K562 (cell line): ENCODE data around the gene HIPK2. TPM values are rescaled to one million over a fixed set of nuclear protein-coding genes. Genes with fewer than 3 reads are reported as not detected.
A peak's percentile ranks its signal among the peaks of the same experiment; 100 is the strongest.

Source experiments
- ATAC-seq: fragments of 200-7000 bp; cut with Tn5 transposase; 3 replicates; pipeline ENCODE4 v1.9.1; 2020; ENCODE audit warnings: moderate library complexity
- BruUV-seq: library from RNA; stranded (reverse); fragments of 400-500 nt; replicated peaks from 2 replicates; lab custom pipeline; 2021; lab: Mats Ljungman, UMichigan
- CTCF ChIA-PET: fragments of 300-600 bp; formaldehyde crosslinking; extraction: SDS; loops from one replicate; lab custom pipeline; 2021; ENCODE audit warnings: low intra/inter-chr PET ratio; lab: Yijun Ruan, JAX
- POLR2A ChIA-PET: fragments of 300-600, 350-650 bp; sonication (Branson Sonifier 250); formaldehyde crosslinking; extraction: SDS; loops from one replicate; lab custom pipeline; 2021; ENCODE audit warnings: antibody characterized with exemption, inconsistent platforms; lab: Yijun Ruan, JAX
- DNase-seq, 4 experiments: peaks; one replicate each; pipeline versions ENCODE4 v3.0.0 to v3.0.0-alpha.2; 2011 to 2018; ENCODE audit warnings: low spot score in 3 of 4, mixed read lengths in 3 of 4; ENCODE audit errors: extremely low read depth in 1 of 4
- FAIRE-seq: peaks from 2 replicates; lab custom pipeline; 2011; peaks lifted over from hg19 to GRCh38; lab: Jason Lieb, UNC
- H2AFZ ChIP-seq: 2 replicates; pipeline ENCODE4 v1.6.0; 2011; ENCODE audit warnings: low read depth, low read length, control low read depth, inconsistent platforms
- H3K27ac ChIP-seq: fragments of 200-600 bp; 3 replicates; pipeline ENCODE4 v1.8.0; 2011; ENCODE audit warnings: low read depth, mild to moderate bottlenecking, control low read depth, inconsistent platforms, low read length, moderate library complexity, mixed read lengths; ENCODE audit errors: extremely low read depth
- H3K27me3 ChIP-seq, 2 experiments: fragments of 300-600 bp in 1 of 2; 2 replicates in 1 of 2; 3 replicates in 1 of 2; pipeline versions ENCODE4 v1.6.0 to v1.8.0; 2011; ENCODE audit warnings: inconsistent platforms in 2 of 2, low read length in 2 of 2, mild to moderate bottlenecking in 1 of 2, mixed read lengths in 1 of 2, moderate library complexity in 1 of 2; ENCODE audit not compliant: control insufficient read depth in 2 of 2, insufficient read depth in 2 of 2
- H3K36me3 ChIP-seq: fragments of 300-600 bp; 3 replicates; pipeline ENCODE4 v1.8.0; 2011; ENCODE audit warnings: mild to moderate bottlenecking, low read length, inconsistent platforms; ENCODE audit not compliant: control insufficient read depth, insufficient read depth
- H3K4me1 ChIP-seq, 2 experiments: fragments of 200-600 bp in 1 of 2; replicated peaks in 1 of 2; 2 replicates in 1 of 2; 3 replicates in 1 of 2; pipeline versions ENCODE4 v1.5.1 to v1.8.0; 2011; ENCODE audit warnings: inconsistent platforms in 2 of 2, low read length in 2 of 2, mild to moderate bottlenecking in 1 of 2, mixed read lengths in 1 of 2, moderate library complexity in 1 of 2; ENCODE audit not compliant: control insufficient read depth in 2 of 2, insufficient read depth in 2 of 2
- H3K4me2 ChIP-seq: 2 replicates; pipeline ENCODE4 v1.6.1; 2011; ENCODE audit warnings: low read length, control low read depth, inconsistent platforms, mixed read lengths; ENCODE audit not compliant: insufficient read depth
- H3K4me3 ChIP-seq: fragments of 200-600 bp; sonication (generic), shearing (Covaris generic); 2 replicates; pipeline ENCODE4 v1.5.1; 2016; ENCODE audit warnings: control low read depth, inconsistent platforms
- H3K79me2 ChIP-seq: fragments of 200-600 bp; 3 replicates; pipeline ENCODE4 v1.8.0; 2011; ENCODE audit warnings: low read length, inconsistent platforms; ENCODE audit not compliant: control insufficient read depth, insufficient read depth
- H3K9ac ChIP-seq, 2 experiments: 2 replicates each; pipeline versions ENCODE4 v1.6.0 to v1.6.1; 2011; ENCODE audit warnings: low read depth in 2 of 2, low read length in 2 of 2, control low read depth in 1 of 2, inconsistent platforms in 1 of 2, mild to moderate bottlenecking in 1 of 2, mixed read lengths in 1 of 2; ENCODE audit not compliant: insufficient read depth in 1 of 2
- H3K9me1 ChIP-seq: one replicate; pipeline ENCODE4 v1.6.0; 2011; ENCODE audit warnings: inconsistent platforms, mild to moderate bottlenecking, low read length, moderate library complexity; ENCODE audit not compliant: control insufficient read depth, insufficient read depth
- H3K9me3 ChIP-seq: replicated peaks from 2 replicates; pipeline ENCODE4 v1.5.1; 2011; ENCODE audit warnings: low read depth, low read length, inconsistent platforms; ENCODE audit not compliant: control insufficient read depth, insufficient read depth
- H4K20me1 ChIP-seq: replicated peaks from 2 replicates; pipeline ENCODE4 v1.6.1; 2011; ENCODE audit warnings: low read length, inconsistent platforms, mixed read lengths; ENCODE audit not compliant: control insufficient read depth, insufficient read depth
- FOSL1 ChIP-seq: fragments of 200-800 bp; sonication (Bioruptor generic); conservative IDR thresholded peaks from 2 replicates; pipeline ENCODE4 v1.6.1; 2016; ENCODE audit warnings: missing genetic modification characterization, missing compliant biosample characterization
- HMG20A ChIP-seq: fragments of 450-650 bp; formaldehyde crosslinking; conservative IDR thresholded peaks from 2 replicates; pipeline ENCODE4 v1.4.0; 2020; ENCODE audit warnings: mild to moderate bottlenecking, mixed read lengths
- NELFE ChIP-seq: IDR thresholded peaks from 2 replicates; pipeline ENCODE4 v1.6.1; 2011; ENCODE audit warnings: mild to moderate bottlenecking; ENCODE audit not compliant: insufficient read depth, insufficient read length
- NFIX ChIP-seq: fragments of 250-450 bp; sonication (Bioruptor Pico); IDR thresholded peaks from 2 replicates; pipeline ENCODE4 v1.4.0; 2020; ENCODE audit warnings: low read depth, mild to moderate bottlenecking, moderate library complexity
- NFYB ChIP-seq: IDR thresholded peaks from 2 replicates; pipeline ENCODE4 v1.6.1; 2011; ENCODE audit warnings: mild to moderate bottlenecking, moderate library complexity; ENCODE audit not compliant: insufficient read length; ENCODE audit errors: extremely low read depth
- SNRNP70 ChIP-seq: fragments of 200-400 bp; formaldehyde crosslinking; optimal IDR thresholded peaks from 2 replicates; pipeline ENCODE3; 2017; ENCODE audit warnings: low read depth, low read length
- XRCC5 ChIP-seq: fragments of 200-400 bp; formaldehyde crosslinking; IDR thresholded peaks from 2 replicates; pipeline ENCODE4 v1.6.1; 2017; ENCODE audit warnings: low read depth, mild to moderate bottlenecking, low read length
- ZNF766 ChIP-seq: fragments of 200-800 bp; sonication (Bioruptor generic); conservative IDR thresholded peaks from 2 replicates; pipeline ENCODE4 v1.6.1; 2016; ENCODE audit warnings: missing genetic modification characterization, missing compliant biosample characterization
- WGBS: fragments of 100-300 bp; shearing (Covaris generic); methylation state at CpG from one replicate; pipeline ENCODE4 v1.1.6; 2016; ENCODE audit warnings: low coverage, mixed read lengths; ENCODE audit not compliant: insufficient coverage; ENCODE audit errors: missing lambda C conversion rate; 5-methylcytosine and 5-hydroxymethylcytosine counted together
- in situ Hi-C: fragments of 300-500 bp; cut with MboI; formaldehyde crosslinking; loops from 4 replicates; pipeline ENCODE4 v1.15.0; 2018; ENCODE audit warnings: inconsistent platforms, mixed read lengths
- intact Hi-C: fragments of 100-400 bp; cut with micrococcal nuclease; formaldehyde crosslinking; loops from 2 replicates; pipeline ENCODE4 v1.14.2; 2022
- polyA plus RNA-seq, 8 experiments: library from polyadenylated mRNA; depleted of rRNA in 4 of 8; stranded (reverse) in 5 of 8; unstranded in 3 of 8; fragments of >200 nt; fragmentation: Nextera tagmentation in 2 of 8; fragmentation: Illumina TruSeq in 1 of 8; extraction: Ambion mirVana in 2 of 8; extraction: Trizol in 1 of 8; gene quantifications; 2 replicates each; pipeline versions ENCODE4 v1.2.1 to v1.2.3, GENCODE V29; 2011 to 2014; ENCODE audit warnings: inconsistent platforms in 1 of 8, missing spikeins in 1 of 8
- total RNA-seq, 7 experiments: library from RNA; depleted of rRNA in 6 of 7; stranded (reverse); fragments of >200 nt in 6 of 7; fragmentation: Illumina TruSeq in 2 of 7; extraction: Trizol in 2 of 7; gene quantifications; 2 replicates each; pipeline versions ENCODE4 v1.2.1 to v1.2.3, GENCODE V29; 2011 to 2021; ENCODE audit warnings: low replicate concordance in 1 of 7
- TF ChIP-seq, protein P1 (sequence below): IDR thresholded peaks from 3 replicates; pipeline ENCODE4 v1.6.1; 2011; ENCODE audit warnings: borderline replicate concordance, mild to moderate bottlenecking, moderate library complexity; ENCODE audit not compliant: insufficient read length; ENCODE audit errors: extremely low read depth
- TF ChIP-seq, protein P2 (sequence below): fragments of 250-450 bp; sonication (Bioruptor Pico); IDR thresholded peaks from 2 replicates; pipeline ENCODE4 v1.5.0; 2022; ENCODE audit warnings: mild to moderate bottlenecking

The HIPK2 gene
- total and polyA plus RNA-seq, 9 of the 15 experiments (the other 6 are each of a cell fraction or from before 2014, with no cell fraction given) = 0.69 to 19.8 (median 5.1) TPM

DNA sequence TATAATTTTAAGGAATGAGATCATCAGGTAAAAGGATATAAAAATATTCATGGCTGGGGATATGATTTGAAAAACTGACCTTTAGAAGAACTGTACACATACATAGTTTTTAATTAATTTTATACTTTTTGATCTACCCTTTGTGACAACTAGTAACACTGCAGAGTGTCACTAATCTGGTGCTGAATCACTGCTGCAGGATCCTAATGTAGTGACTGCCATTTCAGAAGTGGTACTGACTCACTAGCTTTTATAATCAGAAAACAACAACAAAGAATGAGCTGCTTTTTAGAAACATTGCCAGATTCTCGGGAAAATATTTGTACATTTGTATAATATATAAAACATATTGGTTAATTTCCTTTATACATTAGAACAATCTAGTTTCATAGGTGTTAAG, 110.4 kb downstream of the HIPK2 start:
- no peak overlapping the region for H3K4me2 ChIP-seq
- no peaks in the 10 kb centered on the region for H3K79me2 ChIP-seq
- BruUV-seq = no TSS peak
- in situ Hi-C loops (no loop called here), intact Hi-C loops (no loop called here)
- H3K36me3 ChIP-seq = no peaks in the 10 kb centered on the region
- peaks cover 0 to 6% of the 10 kb centered on the region in 2 experiments; a peak in 1 of 5 replicates for H3K4me1 ChIP-seq
- H3K27ac ChIP-seq = no peak overlapping the region
- no peaks in the 10 kb centered on the region for H3K27me3 ChIP-seq
- H4K20me1 ChIP-seq = no peaks in the 10 kb centered on the region
- DNase-seq (no peak), FAIRE-seq (no peak), ATAC-seq (no peak)
- POLR2A ChIA-PET = no interaction called here
- H3K9me1 ChIP-seq = no peaks in the 10 kb centered on the region
- 17% methylated on average over 1 of the region's 1 CpG for WGBS
- no peak overlapping the region for H3K9ac ChIP-seq
- H2AFZ ChIP-seq = no peak overlapping the region
- CTCF ChIA-PET = no interaction called here
- no peak overlapping the region for H3K4me3 ChIP-seq
- H3K9me3 ChIP-seq = no peaks in the 10 kb centered on the region
- 0 out of 2 replicates have a peak, but pooled peaks have one; percentile 14 for TF ChIP-seq FOSL1
- no peak for TF ChIP-seq SNRNP70
- no peak for TF ChIP-seq XRCC5
- no peak for TF ChIP-seq ZNF766 (CRISPR knock-in tag)

DNA sequence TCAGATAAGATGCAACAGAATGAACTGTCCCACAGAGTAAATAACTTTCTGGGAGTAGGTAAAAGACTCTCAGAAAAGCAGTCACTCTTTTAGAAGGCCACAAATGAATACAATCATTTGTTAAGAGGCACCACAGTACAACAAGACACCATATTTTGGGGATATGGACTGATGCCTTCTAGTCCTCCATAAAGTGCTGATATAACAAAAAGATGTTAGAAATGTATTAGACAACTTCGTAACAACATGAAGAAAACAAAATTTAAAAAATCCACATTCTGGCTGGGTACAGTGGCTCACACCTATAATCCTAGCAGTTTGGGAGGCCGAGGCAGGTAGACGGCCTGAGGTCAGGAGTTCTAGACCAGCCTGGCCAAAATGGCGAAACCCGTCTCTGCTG, 111.3 kb downstream of the HIPK2 start:
- no peak for FAIRE-seq
- TF ChIP-seq NELFE (no peak), HMG20A (CRISPR knock-in tag) (no peak), SNRNP70 (no peak), NFIX (no peak), NFYB (no peak)
- TF ChIP-seq, protein P1, sequence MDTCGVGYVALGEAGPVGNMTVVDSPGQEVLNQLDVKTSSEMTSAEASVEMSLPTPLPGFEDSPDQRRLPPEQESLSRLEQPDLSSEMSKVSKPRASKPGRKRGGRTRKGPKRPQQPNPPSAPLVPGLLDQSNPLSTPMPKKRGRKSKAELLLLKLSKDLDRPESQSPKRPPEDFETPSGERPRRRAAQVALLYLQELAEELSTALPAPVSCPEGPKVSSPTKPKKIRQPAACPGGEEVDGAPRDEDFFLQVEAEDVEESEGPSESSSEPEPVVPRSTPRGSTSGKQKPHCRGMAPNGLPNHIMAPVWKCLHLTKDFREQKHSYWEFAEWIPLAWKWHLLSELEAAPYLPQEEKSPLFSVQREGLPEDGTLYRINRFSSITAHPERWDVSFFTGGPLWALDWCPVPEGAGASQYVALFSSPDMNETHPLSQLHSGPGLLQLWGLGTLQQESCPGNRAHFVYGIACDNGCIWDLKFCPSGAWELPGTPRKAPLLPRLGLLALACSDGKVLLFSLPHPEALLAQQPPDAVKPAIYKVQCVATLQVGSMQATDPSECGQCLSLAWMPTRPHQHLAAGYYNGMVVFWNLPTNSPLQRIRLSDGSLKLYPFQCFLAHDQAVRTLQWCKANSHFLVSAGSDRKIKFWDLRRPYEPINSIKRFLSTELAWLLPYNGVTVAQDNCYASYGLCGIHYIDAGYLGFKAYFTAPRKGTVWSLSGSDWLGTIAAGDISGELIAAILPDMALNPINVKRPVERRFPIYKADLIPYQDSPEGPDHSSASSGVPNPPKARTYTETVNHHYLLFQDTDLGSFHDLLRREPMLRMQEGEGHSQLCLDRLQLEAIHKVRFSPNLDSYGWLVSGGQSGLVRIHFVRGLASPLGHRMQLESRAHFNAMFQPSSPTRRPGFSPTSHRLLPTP = no peak
- TF ChIP-seq, protein P2, sequence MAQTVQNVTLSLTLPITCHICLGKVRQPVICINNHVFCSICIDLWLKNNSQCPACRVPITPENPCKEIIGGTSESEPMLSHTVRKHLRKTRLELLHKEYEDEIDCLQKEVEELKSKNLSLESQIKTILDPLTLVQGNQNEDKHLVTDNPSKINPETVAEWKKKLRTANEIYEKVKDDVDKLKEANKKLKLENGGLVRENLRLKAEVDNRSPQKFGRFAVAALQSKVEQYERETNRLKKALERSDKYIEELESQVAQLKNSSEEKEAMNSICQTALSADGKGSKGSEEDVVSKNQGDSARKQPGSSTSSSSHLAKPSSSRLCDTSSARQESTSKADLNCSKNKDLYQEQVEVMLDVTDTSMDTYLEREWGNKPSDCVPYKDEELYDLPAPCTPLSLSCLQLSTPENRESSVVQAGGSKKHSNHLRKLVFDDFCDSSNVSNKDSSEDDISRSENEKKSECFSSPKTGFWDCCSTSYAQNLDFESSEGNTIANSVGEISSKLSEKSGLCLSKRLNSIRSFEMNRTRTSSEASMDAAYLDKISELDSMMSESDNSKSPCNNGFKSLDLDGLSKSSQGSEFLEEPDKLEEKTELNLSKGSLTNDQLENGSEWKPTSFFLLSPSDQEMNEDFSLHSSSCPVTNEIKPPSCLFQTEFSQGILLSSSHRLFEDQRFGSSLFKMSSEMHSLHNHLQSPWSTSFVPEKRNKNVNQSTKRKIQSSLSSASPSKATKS = no peak

More for the DNA sequence above, 111.3 kb downstream of the HIPK2 start:
- Histone ChIP-seq H3K79me2 (no peaks in the 10 kb centered on the region), H3K4me2 (no peak overlapping the region), H3K9me1 (no peaks in the 10 kb centered on the region), H3K9me3 (no peaks in the 10 kb centered on the region), H3K4me3 (no peak overlapping the region), H4K20me1 (no peaks in the 10 kb centered on the region), H3K27ac (no peak overlapping the region), H2AFZ (no peak overlapping the region), H3K4me1 (peaks cover 0 to 6% of the 10 kb centered on the region in 2 experiments; a peak in 1 of 5 replicates), H3K36me3 (no peaks in the 10 kb centered on the region), H3K9ac (no peak overlapping the region), H3K27me3 (no peaks in the 10 kb centered on the region)
- ChIA-PET POLR2A (interaction anchor here (0.6 kb wide), 1 partner anchor 106 kb away, joined by 3 read pairs; no protein-coding TSS in a partner anchor), CTCF (no interaction called here)
- no peak for DNase-seq
- no TSS peak for BruUV-seq
- WGBS = 66% methylated on average over 5 of the region's 5 CpGs
- no peak for ATAC-seq
- in situ Hi-C loops = no loop called here
- intact Hi-C loops = no loop called here
